T-cell (primary cell): ENCODE results near the gene DUSP22. TPM values are rescaled to one million over a fixed set of nuclear protein-coding genes. Genes with fewer than 3 reads are reported as not detected.

Experiments
- ATAC-seq, 4 experiments: fragments of 200-7000 bp in 3 of 4; fragments of 150-1000 bp in 1 of 4; cut with Tn5 transposase; replicated peaks in 1 of 4; 1 replicate in 3 of 4; 2 replicates in 1 of 4; pipeline ENCODE4 v1.10.0; 2021; ENCODE audit warnings: moderate library complexity in 3 of 4, mild to moderate bottlenecking in 2 of 4, moderate number of reproducible peaks in 1 of 4
- CTCF ChIA-PET, 2 donors: fragments of 300-600 bp; sonication (Branson Sonifier 250); formaldehyde crosslinking; loops; one replicate each; lab custom pipeline; 2022; ENCODE audit warnings: antibody characterized with exemption in 2 of 2; lab: Charles Lee
- POLR2A ChIA-PET, 2 donors: fragments of 300-600 bp; sonication (Branson Sonifier 250); formaldehyde crosslinking; loops; one replicate each; lab custom pipeline; 2022; ENCODE audit warnings: antibody characterized with exemption in 2 of 2; lab: Charles Lee
- DNase-seq, 35 experiments: peaks; one replicate each; pipeline versions ENCODE4 v3.0.0 to v3.0.0-alpha.2; 2013 to 2023
- H3K27ac ChIP-seq: one replicate; pipeline ENCODE4 v1.5.1; 2013; ENCODE audit warnings: low read length
- H3K27me3 ChIP-seq, 2 experiments: replicated peaks in 1 of 2; 1 replicate in 1 of 2; 2 replicates in 1 of 2; pipeline versions ENCODE4 v1.6.1 to v1.7.0; 2013; ENCODE audit warnings: low read length in 1 of 2, mixed read lengths in 1 of 2; ENCODE audit not compliant: control insufficient read depth in 2 of 2, insufficient read depth in 2 of 2; ENCODE audit errors: extremely low read depth in 1 of 2
- H3K36me3 ChIP-seq, 2 donors: 1 replicate in 1 of 2; 2 replicates in 1 of 2; pipeline versions ENCODE4 v1.6.1 to v1.7.0; 2013; ENCODE audit warnings: low read length in 1 of 2; ENCODE audit not compliant: control insufficient read depth in 2 of 2, insufficient read depth in 1 of 2; ENCODE audit errors: extremely low read depth in 1 of 2
- H3K4me1 ChIP-seq, 2 experiments: 1 replicate in 1 of 2; 2 replicates in 1 of 2; pipeline versions ENCODE4 v1.6.1 to v1.7.0; 2013; ENCODE audit warnings: low read length in 2 of 2, mixed read lengths in 1 of 2; ENCODE audit not compliant: insufficient read depth in 2 of 2, control insufficient read depth in 1 of 2; ENCODE audit errors: extremely low read depth in 1 of 2
- H3K4me3 ChIP-seq, 2 donors: 1 replicate in 1 of 2; 2 replicates in 1 of 2; pipeline versions ENCODE4 v1.5.1 to v1.7.0; 2013; ENCODE audit warnings: mild to moderate bottlenecking in 2 of 2, low read length in 1 of 2, moderate library complexity in 1 of 2; ENCODE audit not compliant: control insufficient read depth in 1 of 2; ENCODE audit errors: extremely low read depth in 1 of 2
- H3K9me3 ChIP-seq: 2 replicates; pipeline ENCODE4 v1.7.0; 2013
- H3K27ac Mint-ChIP-seq, 2 donors: one replicate each; pipeline ENCODE4 v1.8.0; 2020 to 2021; ENCODE audit warnings: mild to moderate bottlenecking in 2 of 2, mixed read lengths in 2 of 2
- H3K27me3 Mint-ChIP-seq, 2 donors: one replicate each; pipeline ENCODE4 v1.8.0; 2021 to 2022; ENCODE audit warnings: mixed read lengths in 2 of 2
- H3K36me3 Mint-ChIP-seq: one replicate; pipeline ENCODE4 v1.8.0; 2021; ENCODE audit warnings: mixed read lengths
- H3K4me1 Mint-ChIP-seq, 3 donors: one replicate each; pipeline ENCODE4 v1.8.0; 2020 to 2022; ENCODE audit warnings: mixed read lengths in 3 of 3, mild to moderate bottlenecking in 1 of 3
- H3K4me3 Mint-ChIP-seq, 3 donors: one replicate each; pipeline ENCODE4 v1.8.0; 2020 to 2022; ENCODE audit warnings: mild to moderate bottlenecking in 3 of 3, mixed read lengths in 3 of 3, moderate library complexity in 3 of 3
- H3K9me3 Mint-ChIP-seq, 3 donors: one replicate each; pipeline ENCODE4 v1.8.0; 2020 to 2022; ENCODE audit warnings: mixed read lengths in 3 of 3
- WGBS: methylation state at CpG from one replicate; pipeline ENCODE4 v1.1.5; 2013; ENCODE audit warnings: missing lambda C conversion rate; ENCODE audit not compliant: insufficient coverage; 5-methylcytosine and 5-hydroxymethylcytosine counted together
- total RNA-seq, 35 experiments: library from RNA in 6 of 35; stranded (reverse) in 6 of 35; fragments of 120-200 nt in 1 of 35; gene quantifications; one replicate each; pipeline versions ENCODE4 v1.2.1 to v1.2.4 and lab custom pipeline; 2013 to 2026

DUSP22 gene
- total RNA-seq, 5 donors from 2014 or later (not counting 1 experiment from before 2014, with no cell fraction given), result 32.0 to 52.4 (median 42.1) TPM

GRCh38 chr6:397604-398003, 105.3 kb downstream of the DUSP22 start:
- DNase-seq, result no peak
- ATAC-seq, result no peak
- Histone ChIP-seq H3K27ac (no peak overlapping the region), H3K4me3 (no peak overlapping the region), H3K27me3 (peaks cover 0 to 15% of the 10 kb centered on the region in 2 experiments), H3K9me3 (no peaks in the 10 kb centered on the region), H3K36me3 (peaks cover 7 to 44% of the 10 kb centered on the region in 2 donors), H3K4me1 (peaks cover 12 to 38% of the 10 kb centered on the region in 2 experiments)
- H3K4me1 Mint-ChIP-seq, result peaks cover 23 to 58% (median 44%) of the 10 kb centered on the region in 3 donors
- ChIA-PET POLR2A (no interaction called here), CTCF (interaction anchor here (0.5 to 1.4 kb wide), 2 partner anchors 209 to 1067 kb away, joined by 3 to 4 read pairs; no protein-coding TSS in a partner anchor)
- H3K27me3 Mint-ChIP-seq, result peaks cover 4% of the 10 kb centered on the region in 2 donors
- no CpG with 5 or more reads among the region's 5 CpGs for WGBS
- no peak overlapping the region for H3K27ac Mint-ChIP-seq
- H3K9me3 Mint-ChIP-seq, result no peaks in the 10 kb centered on the region
- no peak overlapping the region for H3K4me3 Mint-ChIP-seq
- H3K36me3 Mint-ChIP-seq, result peaks cover 55% of the 10 kb centered on the region

DNA sequence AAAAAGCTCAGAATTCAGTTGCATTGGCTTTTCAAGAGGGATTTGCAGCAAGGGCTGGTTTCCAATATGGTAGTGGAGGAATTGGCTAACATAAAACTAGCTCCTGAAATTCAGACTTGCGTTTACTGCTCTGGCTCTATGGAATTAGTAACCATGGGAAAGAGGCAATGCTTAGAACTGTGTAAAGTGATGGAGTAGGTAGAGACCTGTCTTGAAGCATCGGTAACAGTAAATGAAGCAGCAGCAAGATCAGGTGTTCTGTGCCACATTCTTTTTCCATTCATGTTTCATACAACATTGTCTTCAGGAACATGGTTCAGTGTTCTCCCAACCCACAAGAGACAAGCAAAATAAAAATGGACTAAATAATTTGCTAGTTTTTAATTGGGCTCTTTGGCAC, 105.8 kb downstream of the DUSP22 start:
- Histone ChIP-seq H3K4me3 (no peak overlapping the region), H3K27ac (no peak overlapping the region), H3K27me3 (peaks cover 0 to 16% of the 10 kb centered on the region in 2 experiments), H3K36me3 (peaks cover 7 to 46% of the 10 kb centered on the region in 2 donors), H3K9me3 (no peaks in the 10 kb centered on the region), H3K4me1 (peaks cover 11 to 41% of the 10 kb centered on the region in 2 experiments)
- ChIA-PET POLR2A (no interaction called here), CTCF (interaction anchor here (0.5 to 1.4 kb wide), 2 partner anchors 209 to 1067 kb away, joined by 3 to 4 read pairs; no protein-coding TSS in a partner anchor)
- ATAC-seq (no peak), DNase-seq (no peak)
- Mint-ChIP-seq H3K9me3 (no peaks in the 10 kb centered on the region), H3K27ac (no peak overlapping the region), H3K36me3 (peaks cover 57% of the 10 kb centered on the region), H3K27me3 (peaks cover 4% of the 10 kb centered on the region in 2 donors), H3K4me1 (peaks cover 28 to 62% (median 48%) of the 10 kb centered on the region in 3 donors), H3K4me3 (no peak overlapping the region)
- WGBS, result no CpG with 5 or more reads among the region's 2 CpGs

DNA sequence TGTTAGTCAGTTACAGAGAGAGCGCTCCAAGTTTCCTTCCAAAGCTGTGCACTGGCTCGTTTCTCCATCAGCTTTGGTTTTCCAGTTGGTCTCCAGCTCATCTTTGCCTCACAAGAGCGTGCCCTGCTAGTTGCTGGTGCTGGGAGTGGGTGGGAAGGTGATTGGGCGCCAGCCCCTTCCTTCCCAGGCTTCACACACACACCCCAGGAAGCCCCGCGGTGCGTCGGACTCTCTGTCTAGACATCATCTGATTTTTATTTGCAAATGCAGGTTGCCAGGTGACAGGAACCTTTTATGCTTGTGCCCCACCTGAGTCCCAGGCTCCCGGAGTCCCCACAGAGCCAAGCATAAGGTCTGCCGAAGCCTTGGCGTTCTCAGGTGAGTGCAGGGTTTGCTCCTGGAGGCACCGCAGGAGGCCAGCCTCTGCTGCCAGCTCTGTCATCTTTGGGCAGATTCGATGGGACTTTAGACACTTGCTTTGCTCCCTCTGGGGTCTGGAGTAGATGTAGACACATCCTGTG, 106.3 kb downstream of the DUSP22 start:
- H3K4me1 ChIP-seq, result peaks cover 16 to 45% of the 10 kb centered on the region in 2 experiments
- H3K9me3 ChIP-seq, result no peaks in the 10 kb centered on the region
- H3K27ac Mint-ChIP-seq, result no peak overlapping the region
- no peak for ATAC-seq
- ChIA-PET POLR2A (interaction anchor here (0.6 kb wide), 2 partner anchors 24 to 102 kb away, joined by 3 to 14 read pairs; no protein-coding TSS in a partner anchor), CTCF (interaction anchor here in 1 of 2 donors (1.4 kb wide), 1 partner anchor 210 kb away, joined by 4 read pairs; no protein-coding TSS in a partner anchor)
- peaks cover 31 to 67% (median 53%) of the 10 kb centered on the region in 3 donors for H3K4me1 Mint-ChIP-seq
- peaks cover 59% of the 10 kb centered on the region for H3K36me3 Mint-ChIP-seq
- H3K27me3 ChIP-seq, result peaks cover 0 to 16% of the 10 kb centered on the region in 2 experiments
- no peak for DNase-seq
- 91% methylated on average over 6 of the region's 13 CpGs for WGBS
- peaks cover 3 to 4% of the 10 kb centered on the region in 2 donors for H3K27me3 Mint-ChIP-seq
- peaks cover 7 to 47% of the 10 kb centered on the region in 2 donors for H3K36me3 ChIP-seq
- no peak overlapping the region for H3K4me3 Mint-ChIP-seq
- no peak overlapping the region for H3K27ac ChIP-seq
- no peak overlapping the region for H3K4me3 ChIP-seq
- H3K9me3 Mint-ChIP-seq, result no peaks in the 10 kb centered on the region

GRCh38 chr6:399785-400534, 107.7 kb downstream of the DUSP22 start:
- H3K9me3 Mint-ChIP-seq, result no peaks in the 10 kb centered on the region
- peaks cover 0 to 5% of the 10 kb centered on the region in 2 experiments for H3K27me3 ChIP-seq
- H3K27ac Mint-ChIP-seq, result peak overlapping the region; percentile 49 to 75
- peak overlapping the region in 2 of 3 donors; percentile 13 to 23 for H3K4me3 Mint-ChIP-seq
- peaks cover 67% of the 10 kb centered on the region for H3K36me3 Mint-ChIP-seq
- peak in 13 of 35 experiments; percentile 16 to 53 (median 28) for DNase-seq
- peaks cover 7 to 43% of the 10 kb centered on the region in 2 donors for H3K36me3 ChIP-seq
- peak; percentile 52 to 79 (median 56) for ATAC-seq
- H3K4me1 ChIP-seq, result peaks cover 21 to 45% of the 10 kb centered on the region in 2 experiments
- H3K9me3 ChIP-seq, result no peaks in the 10 kb centered on the region
- CTCF ChIA-PET, result interaction anchor here in 1 of 2 donors (0.8 to 1.3 kb wide), 2 partner anchors 11 to 158 kb away, joined by 3 read pairs; no protein-coding TSS in a partner anchor
- no peak overlapping the region for H3K4me3 ChIP-seq
- peak overlapping the region; percentile 39 for H3K27ac ChIP-seq
- H3K27me3 Mint-ChIP-seq, result no peaks in the 10 kb centered on the region
- 57% methylated on average over 3 of the region's 11 CpGs for WGBS
- POLR2A ChIA-PET, result no interaction called here
- peaks cover 37 to 74% (median 60%) of the 10 kb centered on the region in 3 donors for H3K4me1 Mint-ChIP-seq

DNA sequence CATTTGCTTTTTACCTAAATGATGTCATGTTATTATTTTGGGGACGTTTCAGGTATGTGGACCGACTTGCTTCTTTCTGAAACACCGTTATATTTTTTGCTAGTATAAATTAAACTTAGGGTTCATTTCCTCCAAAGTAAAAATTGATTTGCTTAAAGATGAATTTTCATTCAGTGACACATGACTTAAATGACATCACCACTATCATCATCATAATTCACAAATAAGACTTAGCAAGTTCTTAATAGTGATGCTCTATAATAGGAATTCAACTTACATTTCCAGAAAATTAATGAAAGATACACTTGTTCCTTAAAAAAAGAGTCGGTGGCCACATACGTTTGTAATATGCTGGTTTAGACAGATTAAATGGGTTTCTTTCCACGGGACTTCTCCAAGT, 108.5 kb downstream of the DUSP22 start:
- Mint-ChIP-seq H3K4me1 (peaks cover 40 to 71% (median 65%) of the 10 kb centered on the region in 3 donors), H3K9me3 (no peaks in the 10 kb centered on the region), H3K27ac (no peak overlapping the region), H3K36me3 (peaks cover 69% of the 10 kb centered on the region), H3K4me3 (no peak overlapping the region), H3K27me3 (no peaks in the 10 kb centered on the region)
- DNase-seq (no peak), ATAC-seq (no peak)
- H3K27me3 ChIP-seq, result peaks cover 0 to 5% of the 10 kb centered on the region in 2 experiments
- peaks cover 25 to 44% of the 10 kb centered on the region in 2 experiments for H3K4me1 ChIP-seq
- H3K9me3 ChIP-seq, result no peaks in the 10 kb centered on the region
- H3K27ac ChIP-seq, result no peak overlapping the region
- ChIA-PET CTCF (no interaction called here), POLR2A (no interaction called here)
- peaks cover 7 to 46% of the 10 kb centered on the region in 2 donors for H3K36me3 ChIP-seq
- H3K4me3 ChIP-seq, result no peak overlapping the region
- 92% methylated on average over 3 of the region's 6 CpGs for WGBS
